Activated naive CD8-positive, alpha-beta T cell treated with anti-CD3 and anti-CD28 coated beads, Interleukin-2, amount 10 ng/mL, durations not matched to agents 7 days and 5 days (primary cell): ENCODE measurements around the gene PXN. TPM values are rescaled to one million over a fixed set of nuclear protein-coding genes. Genes with fewer than 3 reads are reported as not detected.

Experiments used
- total RNA-seq, 2 experiments: library from RNA; stranded (reverse); gene quantifications; one replicate each; pipeline ENCODE4 v1.2.3, GENCODE V29; 2021

PXN gene
- total RNA-seq, 2 experiments from 2014 or later: 89.0 to 94.7 TPM

Other genes with a start within 250 kb of the PXN start
- 10 to 100 TPM; 57.1 to 60.2 TPM for gene RAB35, start 149.0 kb downstream of the PXN start, total RNA-seq
- gene GCN1, start 71.0 kb downstream of the PXN start, total RNA-seq: 100 to 1,000 TPM; 101 to 110 TPM
- gene RPLP0, start 64.6 kb downstream of the PXN start, total RNA-seq: 1,000 to 10,000 TPM; 1,639 to 1,688 TPM
- 1,000 to 10,000 TPM; 4,069 to 4,265 TPM for gene RNU4-2, start 26.2 kb upstream of the PXN start, total RNA-seq
- gene RNU4-1, start 27.5 kb upstream of the PXN start, total RNA-seq: 1,000 to 10,000 TPM; 1,307 to 1,401 TPM
- 1 to 10 TPM; 1.7 to 2.6 TPM for gene SIRT4, start 36.6 kb upstream of the PXN start, total RNA-seq
- not detected for gene PLA2G1B, start 62.0 kb upstream of the PXN start, total RNA-seq
- gene MSI1, start 103.4 kb upstream of the PXN start, total RNA-seq: not detected
- 100 to 1,000 TPM; 248 to 276 TPM for gene COX6A1, start 172.4 kb upstream of the PXN start, total RNA-seq
- gene TRIAP1, start 180.7 kb upstream of the PXN start, total RNA-seq: 10 to 100 TPM; 23.8 to 24.0 TPM
- gene GATC, start 180.7 kb upstream of the PXN start, total RNA-seq: 10 to 100 TPM; 26.4 to 31.3 TPM
- 100 to 1,000 TPM; 164 to 166 TPM for gene SRSF9, start 204.0 kb upstream of the PXN start, total RNA-seq
- 100 to 1,000 TPM; 146 to 153 TPM for gene DYNLL1, start 230.4 kb upstream of the PXN start, total RNA-seq